WTC11 (cell line): ENCODE measurements around the gene POU6F1. TPM values are rescaled to one million over a fixed set of nuclear protein-coding genes. Genes with fewer than 3 reads are reported as not detected.

Experiments
- ATAC-seq: fragments of 200-7000 bp; cut with Tn5 transposase; 2 replicates; pipeline ENCODE4 v1.10.0; 2021; ENCODE audit warnings: mild to moderate bottlenecking, moderate library complexity
- CTCF ChIA-PET: fragments of 300-600 bp; sonication (Branson Sonifier 250); formaldehyde crosslinking; loops from one replicate; lab custom pipeline; 2021; ENCODE audit warnings: antibody characterized with exemption; lab: Charles Lee
- POLR2A ChIA-PET: fragments of 350-600 bp; sonication (Branson Sonifier 250); formaldehyde crosslinking; loops from one replicate; lab custom pipeline; 2021; ENCODE audit warnings: antibody characterized with exemption; lab: Charles Lee
- DNase-seq: peaks from one replicate; pipeline ENCODE4 v3.0.0; 2021; ENCODE audit warnings: low spot score
- H3K27ac Mint-ChIP-seq: 2 replicates; pipeline ENCODE4 v1.8.0; 2021; ENCODE audit warnings: mixed read lengths
- H3K27me3 Mint-ChIP-seq: 2 replicates; pipeline ENCODE4 v1.8.0; 2021; ENCODE audit warnings: low read depth, mild to moderate bottlenecking, moderate library complexity, mixed read lengths
- H3K36me3 Mint-ChIP-seq: 2 replicates; pipeline ENCODE4 v1.8.0; 2021; ENCODE audit warnings: mixed read lengths
- H3K4me1 Mint-ChIP-seq: 2 replicates; pipeline ENCODE4 v1.8.0; 2022; ENCODE audit warnings: mixed read lengths
- H3K4me3 Mint-ChIP-seq: 2 replicates; pipeline ENCODE4 v1.8.0; 2021; ENCODE audit warnings: mild to moderate bottlenecking, moderate library complexity, mixed read lengths
- H3K9me3 Mint-ChIP-seq: 2 replicates; pipeline ENCODE4 v1.8.0; 2021; ENCODE audit warnings: mixed read lengths
- ATF2 ChIP-seq: sonication (generic); formaldehyde crosslinking; IDR thresholded peaks from 2 replicates; pipeline ENCODE4 v1.8.1; 2022; ENCODE audit warnings: low read depth, missing genetic modification reagents, borderline replicate concordance
- ATF6 ChIP-seq: sonication (generic); formaldehyde crosslinking; IDR thresholded peaks from 2 replicates; pipeline ENCODE4 v1.8.1; 2023; ENCODE audit warnings: mild to moderate bottlenecking, missing genetic modification reagents
- CREB1 ChIP-seq: sonication (generic); formaldehyde crosslinking; IDR thresholded peaks from 2 replicates; pipeline ENCODE4 v1.8.0; 2023; ENCODE audit warnings: mild to moderate bottlenecking, missing genetic modification reagents
- CREM ChIP-seq: sonication (generic); formaldehyde crosslinking; IDR thresholded peaks from 2 replicates; pipeline ENCODE4 v1.8.1; 2022; ENCODE audit warnings: mild to moderate bottlenecking, missing genetic modification reagents, moderate library complexity
- CTCF ChIP-seq: fragments of 200-600 bp; IDR thresholded peaks from 2 replicates; pipeline ENCODE4 v1.8.0; 2022; ENCODE audit warnings: antibody characterized with exemption
- HMGXB4 ChIP-seq: sonication (generic); formaldehyde crosslinking; IDR thresholded peaks from 2 replicates; pipeline ENCODE4 v1.8.1; 2023; ENCODE audit warnings: mild to moderate bottlenecking, moderate library complexity, missing genetic modification reagents
- NFE2L1 ChIP-seq: sonication (generic); formaldehyde crosslinking; IDR thresholded peaks from 2 replicates; pipeline ENCODE4 v1.8.1; 2023; ENCODE audit warnings: missing genetic modification reagents
- NR3C1 ChIP-seq: sonication (generic); formaldehyde crosslinking; conservative IDR thresholded peaks from 2 replicates; pipeline ENCODE4 v1.8.1; 2023; ENCODE audit warnings: low read depth, mild to moderate bottlenecking, missing genetic modification reagents
- OVOL2 ChIP-seq: fragments of 250-450 bp; sonication (Bioruptor Pico); IDR thresholded peaks from 2 replicates; pipeline ENCODE4 v1.9.0; 2021; ENCODE audit warnings: mild to moderate bottlenecking, borderline replicate concordance
- SMAD3 ChIP-seq: sonication (generic); formaldehyde crosslinking; IDR thresholded peaks from 2 replicates; pipeline ENCODE4 v1.8.0; 2022; ENCODE audit warnings: missing genetic modification reagents, mild to moderate bottlenecking, borderline replicate concordance
- SMAD4 ChIP-seq: sonication (generic); formaldehyde crosslinking; IDR thresholded peaks from 2 replicates; pipeline ENCODE4 v1.8.0; 2022; ENCODE audit warnings: mild to moderate bottlenecking, missing genetic modification reagents
- SP1 ChIP-seq: sonication (generic); formaldehyde crosslinking; conservative IDR thresholded peaks from 2 replicates; pipeline ENCODE4 v1.8.1; 2022; ENCODE audit warnings: missing genetic modification reagents
- STAT6 ChIP-seq: sonication (generic); formaldehyde crosslinking; conservative IDR thresholded peaks from 2 replicates; pipeline ENCODE4 v1.8.1; 2023; ENCODE audit warnings: mild to moderate bottlenecking, low read depth, missing genetic modification reagents, moderate library complexity
- TEAD4 ChIP-seq: sonication (generic); formaldehyde crosslinking; IDR thresholded peaks from 2 replicates; pipeline ENCODE4 v1.8.0; 2022; ENCODE audit warnings: mild to moderate bottlenecking, missing genetic modification reagents
- ZNF121 ChIP-seq: sonication (generic); formaldehyde crosslinking; IDR thresholded peaks from 2 replicates; pipeline ENCODE4 v1.8.0; 2023; ENCODE audit warnings: missing genetic modification reagents
- ZNF138 ChIP-seq: sonication (generic); formaldehyde crosslinking; conservative IDR thresholded peaks from 2 replicates; pipeline ENCODE4 v1.8.1; 2022; ENCODE audit warnings: mild to moderate bottlenecking, moderate library complexity, missing genetic modification reagents
- ZNF281 ChIP-seq: sonication (generic); formaldehyde crosslinking; IDR thresholded peaks from 2 replicates; pipeline ENCODE4 v1.8.0; 2023; ENCODE audit warnings: mild to moderate bottlenecking, missing genetic modification reagents
- ZNF317 ChIP-seq: sonication (generic); formaldehyde crosslinking; IDR thresholded peaks from 2 replicates; pipeline ENCODE4 v1.8.1; 2023; ENCODE audit warnings: low read depth, mild to moderate bottlenecking, moderate library complexity, missing genetic modification reagents, borderline replicate concordance
- ZSCAN18 ChIP-seq: fragments of 250-450 bp; sonication (Bioruptor Pico); IDR thresholded peaks from 2 replicates; pipeline ENCODE4 v2.1.2; 2022; ENCODE audit warnings: mild to moderate bottlenecking, moderate library complexity
- total RNA-seq: library from RNA; stranded (reverse); gene quantifications from 3 replicates; pipeline ENCODE4 v1.2.3, GENCODE V29; 2021

POU6F1 gene
- total RNA-seq, 1 experiment from 2014 or later: 10.2 TPM

- TF ChIP-seq ZNF281 (no peak), CREB1 (CRISPR knock-in tag) (no peak)
Observed at GRCh38 chr12:51171884-51172514, 45.9 kb downstream of the POU6F1 start (continued).

GRCh38 chr12:51163795-51164194, 54.1 kb downstream of the POU6F1 start:
- ChIA-PET CTCF (no interaction called here), POLR2A (interaction anchor here (0.6 kb wide), 1 partner anchor 120 kb away, joined by 7 read pairs; no protein-coding TSS in a partner anchor)
- DNase-seq (no peak), ATAC-seq (no peak)
- no peaks in the 10 kb centered on the region for H3K9me3 Mint-ChIP-seq
- H3K4me1 Mint-ChIP-seq: peaks cover 3% of the 10 kb centered on the region
- H3K27me3 Mint-ChIP-seq: no peaks in the 10 kb centered on the region
- H3K36me3 Mint-ChIP-seq: 0 out of 2 replicates have a peak, but pooled peaks cover 5% of the 10 kb centered on the region
- no peak overlapping the region for H3K27ac Mint-ChIP-seq
- no peak overlapping the region for H3K4me3 Mint-ChIP-seq
- TF ChIP-seq ATF2 (CRISPR knock-in tag) (no peak), SMAD3 (CRISPR knock-in tag) (no peak), NR3C1 (CRISPR knock-in tag) (no peak), ZSCAN18 (CRISPR knock-in tag) (no peak), SMAD4 (CRISPR knock-in tag) (no peak), TEAD4 (no peak), ZNF138 (CRISPR knock-in tag) (no peak), ZNF121 (CRISPR knock-in tag) (peak; percentile 7; the same call in 1 of the 2 replicates)

- POLR2A ChIA-PET: no interaction called here
- Mint-ChIP-seq H3K9me3 (no peaks in the 10 kb centered on the region), H3K4me1 (peaks cover 3% of the 10 kb centered on the region), H3K27me3 (no peaks in the 10 kb centered on the region), H3K4me3 (no peak overlapping the region), H3K36me3 (0 out of 2 replicates have a peak, but pooled peaks cover 5% of the 10 kb centered on the region), H3K27ac (0 out of 2 replicates have a peak overlapping the region, but pooled peaks have one; percentile 2)
- ATAC-seq (no peak), DNase-seq (no peak)
- CTCF ChIA-PET: no interaction called here
- no peak for TF ChIP-seq STAT6 (CRISPR knock-in tag)
- TF ChIP-seq ATF6 (CRISPR knock-in tag): no peak
- TF ChIP-seq SP1 (CRISPR knock-in tag): no peak
- no peak for TF ChIP-seq NFE2L1
- TF ChIP-seq CREM (CRISPR knock-in tag): no peak
- TF ChIP-seq ZNF317: no peak
- TF ChIP-seq CTCF: no peak
- no peak for TF ChIP-seq HMGXB4 (CRISPR knock-in tag)
- no peak for TF ChIP-seq ZNF138 (CRISPR knock-in tag)
- no peak for TF ChIP-seq OVOL2 (CRISPR knock-in tag)
Observed at GRCh38 chr12:51162217-51162616, 55.6 kb downstream of the POU6F1 start.
